ENCODE measurements around the gene DNAH6. TPM values are rescaled to one million over a fixed set of nuclear protein-coding genes. Genes with fewer than 3 reads are reported as not detected.

Gene DNAH6
- total and polyA plus RNA-seq, 9 of the 15 experiments (the other 6 are each of a cell fraction or from before 2014, with no cell fraction given), result 0.01 to 0.04 (median 0.01) TPM; not detected in 5

- Histone ChIP-seq H3K4me1 (replicated peaks in 1 of 2; ENCODE audit: control insufficient read depth in 2 of 2, insufficient read depth in 2 of 2, low read length in 2 of 2) (no peaks in the 10 kb centered on the region), H3K79me2 (ENCODE audit: control insufficient read depth, insufficient read depth, low read length) (no peaks in the 10 kb centered on the region), H3K9ac (ENCODE audit: insufficient read depth in 1 of 2, low read depth in 2 of 2, low read length in 2 of 2) (no peak overlapping the region), H3K9me1 (ENCODE audit: control insufficient read depth, insufficient read depth, low read length) (no peaks in the 10 kb centered on the region), H3K27me3 (ENCODE audit: control insufficient read depth in 2 of 2, insufficient read depth in 2 of 2, low read length in 2 of 2) (peaks cover 0 to 5% of the 10 kb centered on the region in 2 experiments; a peak in 1 of 5 replicates), H2AFZ (ENCODE audit: low read depth, low read length) (no peak overlapping the region), H4K20me1 (replicated peaks; ENCODE audit: control insufficient read depth, insufficient read depth, low read length) (no peaks in the 10 kb centered on the region), H3K27ac (ENCODE audit: extremely low read depth, low read depth, low read length) (no peak overlapping the region), H3K9me3 (replicated peaks; ENCODE audit: control insufficient read depth, insufficient read depth, low read depth, low read length) (no peaks in the 10 kb centered on the region), H3K36me3 (ENCODE audit: control insufficient read depth, insufficient read depth, low read length) (no peaks in the 10 kb centered on the region), H3K4me2 (ENCODE audit: insufficient read depth, low read length) (no peak overlapping the region), H3K4me3 (no peak overlapping the region)
- 28% methylated on average over 3 of the region's 4 CpGs for WGBS (ENCODE audit: insufficient coverage, low coverage, missing lambda C conversion rate)
- POLR2A ChIA-PET, result interaction anchor here (0.6 kb wide), 1 partner anchor 175 kb away, joined by 3 read pairs; no protein-coding TSS in a partner anchor
- intact Hi-C loops (cut with micrococcal nuclease) (no loop called here), in situ Hi-C loops (cut with MboI) (no loop called here)
- CTCF ChIA-PET (ENCODE audit: low intra/inter-chr PET ratio), result no interaction called here
- ATAC-seq (no peak), FAIRE-seq (no peak), DNase-seq (ENCODE audit: extremely low read depth in 1 of 4, low spot score in 3 of 4) (no peak)
- TF ChIP-seq PTTG1 (tag; IDR thresholded peaks at IDR 0.05; ENCODE audit: low read depth) (no peak), ZFP91 (CRISPR knock-in tag; IDR thresholded peaks at IDR 0.05) (no peak), CHD2 (IDR thresholded peaks at IDR 0.05; ENCODE audit: low read depth, low read length) (no peak), TRIM28 (IDR thresholded peaks at IDR 0.05) (no peak), HMGXB4 (CRISPR knock-in tag; IDR thresholded peaks at IDR 0.05) (no peak), NONO (IDR thresholded peaks at IDR 0.05; ENCODE audit: low read depth in 2 of 2, low read length in 1 of 2) (no peak), HDAC3 (IDR thresholded peaks at IDR 0.05; ENCODE audit: borderline replicate concordance, partially characterized antibody) (no peak), HDAC1 (IDR thresholded peaks at IDR 0.05) (no peak), NR2C2 (CRISPR knock-in tag; IDR thresholded peaks at IDR 0.05) (no peak), NR2C2 (tag; IDR thresholded peaks at IDR 0.05) (no peak)
- TF ChIP-seq, protein P1, sequence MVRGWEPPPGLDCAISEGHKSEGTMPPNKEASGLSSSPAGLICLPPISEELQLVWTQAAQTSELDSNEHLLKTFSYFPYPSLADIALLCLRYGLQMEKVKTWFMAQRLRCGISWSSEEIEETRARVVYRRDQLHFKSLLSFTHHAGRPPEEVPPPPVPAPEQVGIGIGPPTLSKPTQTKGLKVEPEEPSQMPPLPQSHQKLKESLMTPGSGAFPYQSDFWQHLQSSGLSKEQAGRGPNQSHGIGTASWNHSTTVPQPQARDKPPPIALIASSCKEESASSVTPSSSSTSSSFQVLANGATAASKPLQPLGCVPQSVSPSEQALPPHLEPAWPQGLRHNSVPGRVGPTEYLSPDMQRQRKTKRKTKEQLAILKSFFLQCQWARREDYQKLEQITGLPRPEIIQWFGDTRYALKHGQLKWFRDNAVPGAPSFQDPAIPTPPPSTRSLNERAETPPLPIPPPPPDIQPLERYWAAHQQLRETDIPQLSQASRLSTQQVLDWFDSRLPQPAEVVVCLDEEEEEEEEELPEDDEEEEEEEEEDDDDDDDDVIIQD (CRISPR knock-in tag; IDR thresholded peaks at IDR 0.05), result no peak
- no TSS peak for BruUV-seq (replicated peaks)
Measured at GRCh38 chr2:84793641-84794040, 277.3 kb downstream of the DNAH6 start.
